GM06990 (cell line): ENCODE measurements around the gene SH2D1B.
"Not testable (repeated sequence)": the region's sequence is repeated elsewhere in the genome, so short reads cannot be mapped to it uniquely, and the experiment has no call there.

Experiments
- DNase-seq: peaks from one replicate; pipeline ENCODE4 v3.0.0-alpha.2; 2011; ENCODE audit not compliant: insufficient read length; ENCODE audit errors: extremely low read depth
- H3K27me3 ChIP-seq: replicated peaks from 2 replicates; pipeline ENCODE4 v1.6.0; 2011; ENCODE audit warnings: low read length; ENCODE audit not compliant: control insufficient read depth, insufficient read depth
- H3K36me3 ChIP-seq: 2 replicates; pipeline ENCODE4 v1.5.1; 2011; ENCODE audit warnings: low read length; ENCODE audit not compliant: control insufficient read depth, insufficient read depth
- H3K4me3 ChIP-seq: replicated peaks from 2 replicates; pipeline ENCODE4 v1.5.1; 2011; ENCODE audit warnings: low read depth, mild to moderate bottlenecking, control low read depth, low read length
- TF ChIP-seq, protein P1 (sequence below): IDR thresholded peaks from 2 replicates; pipeline ENCODE4 v1.5.1; 2011; ENCODE audit warnings: low read length, control low read depth, mild to moderate bottlenecking, inconsistent platforms; ENCODE audit not compliant: insufficient read depth, poor library complexity, severe bottlenecking

SH2D1B gene

GRCh38 chr1:162412002-162412401 lies at the start of gene SH2D1B:
Gene SH2D1B (minus strand): TSS chr1:162412136. CDS start chr1:162412016, 120 bp downstream.
- TF ChIP-seq, protein P1, sequence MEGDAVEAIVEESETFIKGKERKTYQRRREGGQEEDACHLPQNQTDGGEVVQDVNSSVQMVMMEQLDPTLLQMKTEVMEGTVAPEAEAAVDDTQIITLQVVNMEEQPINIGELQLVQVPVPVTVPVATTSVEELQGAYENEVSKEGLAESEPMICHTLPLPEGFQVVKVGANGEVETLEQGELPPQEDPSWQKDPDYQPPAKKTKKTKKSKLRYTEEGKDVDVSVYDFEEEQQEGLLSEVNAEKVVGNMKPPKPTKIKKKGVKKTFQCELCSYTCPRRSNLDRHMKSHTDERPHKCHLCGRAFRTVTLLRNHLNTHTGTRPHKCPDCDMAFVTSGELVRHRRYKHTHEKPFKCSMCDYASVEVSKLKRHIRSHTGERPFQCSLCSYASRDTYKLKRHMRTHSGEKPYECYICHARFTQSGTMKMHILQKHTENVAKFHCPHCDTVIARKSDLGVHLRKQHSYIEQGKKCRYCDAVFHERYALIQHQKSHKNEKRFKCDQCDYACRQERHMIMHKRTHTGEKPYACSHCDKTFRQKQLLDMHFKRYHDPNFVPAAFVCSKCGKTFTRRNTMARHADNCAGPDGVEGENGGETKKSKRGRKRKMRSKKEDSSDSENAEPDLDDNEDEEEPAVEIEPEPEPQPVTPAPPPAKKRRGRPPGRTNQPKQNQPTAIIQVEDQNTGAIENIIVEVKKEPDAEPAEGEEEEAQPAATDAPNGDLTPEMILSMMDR, result no peak

DNA sequence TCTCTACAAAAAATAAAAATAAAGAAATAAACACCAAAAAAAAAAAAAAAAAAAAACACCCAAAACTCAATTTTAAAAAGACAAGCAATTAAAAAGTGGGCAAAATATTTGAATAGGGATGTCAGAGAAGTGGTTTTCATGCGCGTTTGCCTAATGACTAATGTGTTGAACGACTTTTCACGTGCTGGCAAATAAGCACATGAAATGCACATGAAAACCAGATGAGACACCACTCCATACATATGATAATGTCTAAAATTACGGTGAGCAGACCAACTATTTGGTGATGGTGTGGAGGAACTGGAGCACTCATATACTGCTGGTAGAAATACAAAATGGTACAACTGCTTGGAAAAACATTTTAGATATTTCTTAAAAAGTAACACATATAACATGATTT lies 46.3 kb upstream of the SH2D1B start:
- TF ChIP-seq, protein P1, result no peak
- H3K27me3 ChIP-seq, result no peaks in the 10 kb centered on the region
- no peaks in the 10 kb centered on the region for H3K36me3 ChIP-seq
- no peak overlapping the region for H3K4me3 ChIP-seq
- DNase-seq, result no peak

More at GRCh38 chr1:162412002-162412401, at the start of gene SH2D1B:
- H3K27me3 ChIP-seq, result no peaks in the 10 kb centered on the region
- no peak for DNase-seq
- no peaks in the 10 kb centered on the region for H3K36me3 ChIP-seq
- H3K4me3 ChIP-seq, result no peak within 1 kb of the TSS

DNA sequence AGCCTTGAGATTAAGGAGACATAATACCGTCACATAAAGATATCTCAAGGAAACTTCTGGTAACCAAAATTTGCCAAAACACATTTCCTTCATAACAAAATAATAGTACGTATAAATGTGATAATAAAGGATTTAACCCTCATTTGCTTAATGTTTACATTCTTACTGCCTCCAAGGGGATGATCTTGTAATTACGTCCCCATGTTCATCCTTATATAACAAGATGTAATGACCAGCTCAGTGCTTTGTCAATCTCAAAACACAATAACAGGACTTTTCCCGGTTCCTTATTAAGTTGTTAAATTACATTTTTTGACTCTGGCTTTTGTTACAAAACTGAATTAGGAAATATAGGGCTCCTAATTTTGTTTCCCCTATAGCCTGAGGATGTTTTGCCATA lies 44.4 kb upstream of the SH2D1B start:
- H3K36me3 ChIP-seq, result no peaks in the 10 kb centered on the region
- H3K4me3 ChIP-seq, result no peak overlapping the region
- no peak for DNase-seq
- TF ChIP-seq, protein P1, result no peak
- no peaks in the 10 kb centered on the region for H3K27me3 ChIP-seq

- H3K27me3 ChIP-seq, DNase-seq, H3K36me3 ChIP-seq, H3K4me3 ChIP-seq: not testable (repeated sequence)
Measured at GRCh38 chr1:162454361-162454760, 42.4 kb upstream of the SH2D1B start.

DNA sequence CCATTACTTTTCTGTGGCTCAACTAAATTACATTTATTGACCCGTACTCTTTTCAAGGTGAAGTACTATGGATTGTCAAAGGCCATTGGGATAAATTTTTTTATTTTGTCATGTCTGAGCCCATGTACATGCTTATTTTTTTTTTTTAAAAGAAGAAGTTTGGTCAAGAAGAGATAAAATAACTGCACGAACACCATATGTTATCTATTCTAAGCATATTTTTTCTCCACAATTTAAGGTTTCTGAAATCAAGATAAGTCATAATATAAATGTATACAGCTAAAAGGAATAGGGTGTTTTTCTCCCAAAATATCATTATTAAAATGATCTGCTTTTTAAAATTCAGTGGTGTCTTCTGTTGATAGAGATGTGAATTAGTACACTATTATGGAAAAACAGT lies 35.0 kb upstream of the SH2D1B start:
- no peaks in the 10 kb centered on the region for H3K27me3 ChIP-seq
- no peak overlapping the region for H3K4me3 ChIP-seq
- TF ChIP-seq, protein P1, result no peak
- no peak for DNase-seq
- H3K36me3 ChIP-seq, result no peaks in the 10 kb centered on the region

- Histone ChIP-seq H3K27me3 (no peaks in the 10 kb centered on the region), H3K4me3 (no peak overlapping the region), H3K36me3 (no peaks in the 10 kb centered on the region)
- TF ChIP-seq, protein P1, result no peak
- DNase-seq, result no peak
Measured at GRCh38 chr1:162444903-162445302, 33.0 kb upstream of the SH2D1B start.

- H3K4me3 ChIP-seq, H3K27me3 ChIP-seq, DNase-seq, H3K36me3 ChIP-seq: not testable (repeated sequence)
Measured at GRCh38 chr1:162432977-162433713, 21.2 kb upstream of the SH2D1B start.
